ENCODE measurements around the gene ADAT3.
A peak's percentile ranks its signal among the peaks of the same experiment; 100 is the strongest.

ADAT3 gene

GRCh38 chr19:1905110-1905862 is at the start of gene ADAT3, which contains the start of gene SCAMP4:
Gene ADAT3 (plus strand): TSS chr19:1905399. CDS start chr19:1912048, 6,649 bp downstream.
Gene SCAMP4 (plus strand): TSS chr19:1905399. CDS start chr19:1915020, 9,621 bp downstream.
- FAIRE-seq = peak; percentile 95

GRCh38 chr19:1855828-1856255 is 49.4 kb upstream of the ADAT3 start:
- FAIRE-seq (no peak), DNase-seq (ENCODE audit: insufficient read length, low spot score) (no peak)

More at GRCh38 chr19:1905110-1905862, at the start of gene ADAT3, which contains the start of gene SCAMP4:
- DNase-seq (ENCODE audit: insufficient read length, low spot score) = peak; percentile 96

- peak; percentile 53 for FAIRE-seq
- DNase-seq (ENCODE audit: insufficient read length, low spot score) = no peak
Measured at GRCh38 chr19:1856345-1856697, 48.9 kb upstream of the ADAT3 start.

- DNase-seq (ENCODE audit: insufficient read length, low spot score) (peak; percentile 94), FAIRE-seq (peak; percentile 80)
Measured at GRCh38 chr19:1856698-1857603, 48.2 kb upstream of the ADAT3 start.

- DNase-seq (ENCODE audit: insufficient read length, low spot score) = no peak
- no peak for FAIRE-seq
Measured at GRCh38 chr19:1857648-1858326, 47.4 kb upstream of the ADAT3 start.

- no peak for FAIRE-seq
Measured at GRCh38 chr19:1858412-1859081, 46.7 kb upstream of the ADAT3 start.

GRCh38 chr19:1859331-1859781 is 45.8 kb upstream of the ADAT3 start:
- FAIRE-seq = no peak

More at GRCh38 chr19:1858412-1859081, 46.7 kb upstream of the ADAT3 start:
- DNase-seq (ENCODE audit: insufficient read length, low spot score) = no peak

GRCh38 chr19:1860042-1860775 is 45.0 kb upstream of the ADAT3 start:
- no peak for DNase-seq (ENCODE audit: insufficient read length, low spot score)
- FAIRE-seq = no peak

More at GRCh38 chr19:1859331-1859781, 45.8 kb upstream of the ADAT3 start:
- DNase-seq (ENCODE audit: insufficient read length, low spot score) = no peak

GRCh38 chr19:1860821-1861598 is 44.2 kb upstream of the ADAT3 start:
- DNase-seq (ENCODE audit: insufficient read length, low spot score) = no peak
- FAIRE-seq = no peak

- FAIRE-seq = no peak
- DNase-seq (ENCODE audit: insufficient read length, low spot score) = no peak
Measured at GRCh38 chr19:1861599-1862031, 43.6 kb upstream of the ADAT3 start.

GRCh38 chr19:1862068-1862423 is 43.2 kb upstream of the ADAT3 start:
- FAIRE-seq = no peak
- DNase-seq (ENCODE audit: insufficient read length, low spot score) = no peak

- FAIRE-seq = no peak
Measured at GRCh38 chr19:1862424-1863327, 42.5 kb upstream of the ADAT3 start.

GRCh38 chr19:1863328-1863637 is 41.9 kb upstream of the ADAT3 start, which contains the start of gene KLF16:
Gene KLF16 (minus strand): TSS chr19:1863579. CDS start chr19:1863497, 82 bp downstream.
- no peak for FAIRE-seq
- no peak for DNase-seq (ENCODE audit: insufficient read length, low spot score)

More at GRCh38 chr19:1862424-1863327, 42.5 kb upstream of the ADAT3 start:
- DNase-seq (ENCODE audit: insufficient read length, low spot score) = peak; percentile 70

- peak; percentile 92 for FAIRE-seq
- peak; percentile 95 for DNase-seq (ENCODE audit: insufficient read length, low spot score)
Measured at GRCh38 chr19:1863638-1864479, 41.3 kb upstream of the ADAT3 start.

- no peak for FAIRE-seq
- peak; percentile 90 for DNase-seq (ENCODE audit: insufficient read length, low spot score)
Measured at GRCh38 chr19:1864480-1865171, 40.6 kb upstream of the ADAT3 start.

Measured in GM19239 (cell line).